Activated CD8-positive, alpha-beta memory T cell treated with anti-CD3 and anti-CD28 coated beads for 48 hours (primary cell): ENCODE measurements around the gene POLR2L.

Experiments
- DNase-seq, 3 experiments: peaks; one replicate each; pipeline ENCODE4 v3.0.0-alpha.2; 2020; ENCODE audit warnings: low read depth in 2 of 3, low spot score in 2 of 3

POLR2L gene

GRCh38 chr11:839875-840617, 2.3 kb downstream of the POLR2L start:
- no peak for DNase-seq

- DNase-seq, result no peak
Observed at GRCh38 chr11:839280-839623, 3.1 kb downstream of the POLR2L start.

GRCh38 chr11:838441-839279, 3.7 kb downstream of the POLR2L start:
- no peak for DNase-seq

GRCh38 chr11:837990-838307, 4.4 kb downstream of the POLR2L start:
- DNase-seq, result no peak

- no peak for DNase-seq
Observed at GRCh38 chr11:837189-837989, 4.9 kb downstream of the POLR2L start.

GRCh38 chr11:836700-837099, 5.6 kb downstream of the POLR2L start:
- DNase-seq, result no peak

- DNase-seq, result no peak
Observed at GRCh38 chr11:836274-836673, 6.1 kb downstream of the POLR2L start.

GRCh38 chr11:834371-835316, 7.7 kb downstream of the POLR2L start:
- no peak for DNase-seq

- no peak for DNase-seq
Observed at GRCh38 chr11:833849-834311, 8.4 kb downstream of the POLR2L start.

GRCh38 chr11:833114-833791, 9.1 kb downstream of the POLR2L start:
- no peak for DNase-seq

- no peak for DNase-seq
Observed at GRCh38 chr11:832529-833113, 9.7 kb downstream of the POLR2L start, which contains the start of gene CD151. CD151 (plus strand) TSS chr11:832952; CDS start chr11:836070, 3,118 bp downstream.

- no peak for DNase-seq
Observed at GRCh38 chr11:831961-832528, 10.3 kb downstream of the POLR2L start.

- no peak for DNase-seq
Observed at GRCh38 chr11:831118-831864, 11.0 kb downstream of the POLR2L start.

- peak in 1 of 3 experiments; percentile 52 for DNase-seq
Observed at GRCh38 chr11:830295-831117, 11.8 kb downstream of the POLR2L start.

- no peak for DNase-seq
Observed at GRCh38 chr11:829847-830294, 12.5 kb downstream of the POLR2L start.

GRCh38 chr11:829176-829846, 13.0 kb downstream of the POLR2L start:
- DNase-seq, result no peak
